ENCODE results near the gene TP53BP2. TPM values are rescaled to one million over a fixed set of nuclear protein-coding genes. Genes with fewer than 3 reads are reported as not detected.

Gene TP53BP2
- total RNA-seq, 4 donors from 2014 or later, result 16.4 to 33.2 (median 29.2) TPM

DNA sequence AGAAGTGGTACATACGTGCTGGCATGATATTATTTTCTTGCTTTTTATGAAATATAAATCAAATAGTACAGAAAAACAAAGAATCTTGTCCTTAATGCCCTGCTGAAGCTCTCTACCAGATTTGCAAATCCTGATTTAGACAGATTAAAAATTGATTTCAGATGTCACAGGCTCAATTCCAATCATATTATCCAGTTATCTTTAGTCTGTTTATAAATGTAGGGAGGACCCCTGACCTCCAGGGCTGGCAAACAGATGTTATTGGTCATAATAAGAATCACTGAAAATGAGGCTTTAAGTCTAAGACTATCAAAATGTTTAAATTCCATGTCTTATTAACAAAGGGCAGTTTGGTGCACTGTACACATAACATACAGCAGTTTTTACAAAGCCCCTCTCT lies 62.1 kb downstream of the TP53BP2 start:
- Histone ChIP-seq H3K27ac (no peak overlapping the region), H3K9me3 (no peaks in the 10 kb centered on the region), H3K36me3 (peaks cover 0 to 88% (median 5%) of the 10 kb centered on the region in 3 donors), H3K4me3 (no peak overlapping the region), H3K27me3 (no peaks in the 10 kb centered on the region), H3K4me1 (peaks cover 0 to 11% (median 0%) of the 10 kb centered on the region in 3 donors)
- TF ChIP-seq CTCF (IDR thresholded peaks at IDR 0.05) (no peak), POLR2A (IDR thresholded peaks at IDR 0.05) (no peak)
- intact Hi-C loops (cut with DNase I), result no loop called here
- no peak for DNase-seq
- WGBS, 2 donors, result 29 to 82% methylated on average over 1 of the region's 1 CpG

DNA sequence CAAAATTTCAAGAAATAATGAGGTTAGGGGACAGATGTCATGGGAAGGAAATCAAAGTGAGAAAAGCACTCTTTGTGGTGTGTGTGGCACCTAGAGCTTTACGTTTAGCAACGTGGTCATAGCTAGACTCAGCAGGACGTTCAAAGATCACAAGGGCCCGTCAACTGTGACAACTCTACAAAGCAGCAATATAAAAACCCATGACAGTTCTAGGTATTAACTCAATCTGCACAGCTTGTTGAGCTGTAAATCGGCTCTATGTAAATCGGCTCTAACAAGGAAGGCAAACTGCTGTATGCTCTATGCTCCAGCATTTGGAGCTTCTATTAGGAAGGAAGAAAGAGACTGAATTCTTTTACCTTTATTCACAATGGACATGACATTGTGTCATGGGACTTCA lies 64.8 kb downstream of the TP53BP2 start:
- Histone ChIP-seq H3K36me3 (peaks cover 0 to 89% (median 17%) of the 10 kb centered on the region in 3 donors), H3K4me1 (peaks cover 0 to 13% (median 0%) of the 10 kb centered on the region in 3 donors), H3K27me3 (no peaks in the 10 kb centered on the region), H3K9me3 (no peaks in the 10 kb centered on the region), H3K27ac (no peak overlapping the region), H3K4me3 (no peak overlapping the region)
- 78 to 79% methylated on average over 6 of the region's 6 CpGs for WGBS, 2 donors
- no peak for TF ChIP-seq CTCF (IDR thresholded peaks at IDR 0.05)
- no peak for TF ChIP-seq POLR2A (IDR thresholded peaks at IDR 0.05)
- intact Hi-C loops (cut with DNase I), result no loop called here
- DNase-seq, result no peak

GRCh38 chr1:223780318-223780717 lies 65.4 kb downstream of the TP53BP2 start:
- Histone ChIP-seq H3K9me3 (no peaks in the 10 kb centered on the region), H3K27me3 (no peaks in the 10 kb centered on the region), H3K27ac (no peak overlapping the region), H3K36me3 (peaks cover 0 to 89% (median 20%) of the 10 kb centered on the region in 3 donors), H3K4me1 (peaks cover 0 to 15% (median 0%) of the 10 kb centered on the region in 3 donors), H3K4me3 (no peak overlapping the region)
- intact Hi-C loops (cut with DNase I), result no loop called here
- 97 to 98% methylated on average over 5 to 8 of the region's 8 CpGs for WGBS, 2 donors
- no peak for TF ChIP-seq POLR2A (IDR thresholded peaks at IDR 0.05)
- no peak for TF ChIP-seq CTCF (IDR thresholded peaks at IDR 0.05)
- DNase-seq, result no peak

- H3K27ac ChIP-seq, result peak overlapping the region in 1 of 4 donors; percentile 1
- 86 to 91% methylated on average over 10 of the region's 10 CpGs for WGBS, 2 donors
- intact Hi-C loops (cut with DNase I), result no loop called here
- H3K4me3 ChIP-seq, result no peak overlapping the region
- H3K27me3 ChIP-seq, result no peaks in the 10 kb centered on the region
- TF ChIP-seq CTCF (IDR thresholded peaks at IDR 0.05) (no peak), POLR2A (IDR thresholded peaks at IDR 0.05) (no peak)
- no peak for DNase-seq
- peaks cover 8 to 94% (median 48%) of the 10 kb centered on the region in 3 donors for H3K36me3 ChIP-seq
- no peaks in the 10 kb centered on the region for H3K9me3 ChIP-seq
- peaks cover 0 to 21% (median 3%) of the 10 kb centered on the region in 3 donors for H3K4me1 ChIP-seq
These were observed 68.8 kb downstream of the TP53BP2 start for GRCh38 chr1:223776826-223777454.

GRCh38 chr1:223776075-223776814 lies 69.5 kb downstream of the TP53BP2 start:
- peaks cover 0 to 28% (median 7%) of the 10 kb centered on the region in 3 donors for H3K4me1 ChIP-seq
- peaks cover 8 to 100% (median 48%) of the 10 kb centered on the region in 3 donors for H3K36me3 ChIP-seq
- intact Hi-C loops (cut with DNase I), result no loop called here
- H3K4me3 ChIP-seq, result no peak overlapping the region
- no peaks in the 10 kb centered on the region for H3K27me3 ChIP-seq
- DNase-seq, result no peak
- H3K27ac ChIP-seq, result peak overlapping the region in 2 of 4 donors; percentile 19 to 64
- 53 to 63% methylated on average over 6 to 9 of the region's 9 CpGs for WGBS, 2 donors
- no peaks in the 10 kb centered on the region for H3K9me3 ChIP-seq
- no peak for TF ChIP-seq CTCF (IDR thresholded peaks at IDR 0.05)
- TF ChIP-seq POLR2A (IDR thresholded peaks at IDR 0.05), result no peak
